Dedifferentiated amniotic fluid mesenchymal stem cell (primary cell): ENCODE data around the gene SMTNL2.
"Not testable (repeated sequence)": the region's sequence is repeated elsewhere in the genome, so short reads cannot be mapped to it uniquely, and the experiment has no call there.

Experiments used
- DNase-seq: peaks from one replicate; pipeline ENCODE4 v3.0.0-alpha.2; 2016; ENCODE audit errors: extremely low spot score

SMTNL2 gene

GRCh38 chr17:4560421-4560820, 23.9 kb upstream of the SMTNL2 start, which contains the start of gene GGT6:
GGT6 (minus strand) TSS chr17:4560577; CDS start chr17:4560521, 56 bp downstream.
- DNase-seq = no peak

- DNase-seq = no peak
Measured at GRCh38 chr17:4560837-4561256, 23.5 kb upstream of the SMTNL2 start.

GRCh38 chr17:4562015-4562969, 22.0 kb upstream of the SMTNL2 start:
- DNase-seq = no peak

- peak; percentile 75 for DNase-seq
Measured at GRCh38 chr17:4565209-4566141, 18.9 kb upstream of the SMTNL2 start.

- DNase-seq = no peak
Measured at GRCh38 chr17:4566785-4567184, 17.5 kb upstream of the SMTNL2 start.

GRCh38 chr17:4569591-4569990, 14.7 kb upstream of the SMTNL2 start:
- DNase-seq = no peak

- DNase-seq = no peak
Measured at GRCh38 chr17:4572131-4572530, 12.2 kb upstream of the SMTNL2 start.

GRCh38 chr17:4573115-4573514, 11.2 kb upstream of the SMTNL2 start:
- DNase-seq = no peak

- DNase-seq = no peak
Measured at GRCh38 chr17:4573669-4574068, 10.7 kb upstream of the SMTNL2 start.

GRCh38 chr17:4574448-4575045, 9.8 kb upstream of the SMTNL2 start:
- DNase-seq = no peak

GRCh38 chr17:4576161-4576558, 8.2 kb upstream of the SMTNL2 start:
- no peak for DNase-seq

- DNase-seq = no peak
Measured at GRCh38 chr17:4576729-4577322, 7.5 kb upstream of the SMTNL2 start.

GRCh38 chr17:4577386-4577993, 6.8 kb upstream of the SMTNL2 start:
- DNase-seq = no peak

- DNase-seq = not testable (repeated sequence)
Measured at GRCh38 chr17:4578349-4578748, 6.0 kb upstream of the SMTNL2 start.

- DNase-seq = no peak
Measured at GRCh38 chr17:4579678-4580077, 4.7 kb upstream of the SMTNL2 start.

GRCh38 chr17:4580291-4580690, 4.0 kb upstream of the SMTNL2 start:
- DNase-seq = no peak

GRCh38 chr17:4582101-4582501, 2.2 kb upstream of the SMTNL2 start:
- DNase-seq = no peak

- DNase-seq = no peak
Measured at GRCh38 chr17:4582691-4583090, 1.6 kb upstream of the SMTNL2 start.

GRCh38 chr17:4583206-4583605, 1.1 kb upstream of the SMTNL2 start:
- no peak for DNase-seq

GRCh38 chr17:4583782-4584100, 588 bp upstream of the SMTNL2 start:
- DNase-seq = no peak

- DNase-seq = no peak
Measured at GRCh38 chr17:4584917-4585637, 748 bp downstream of the SMTNL2 start.
